ENCODE data around the gene RHOT2.

The RHOT2 gene

GRCh38 chr16:669666-670065 lies 1.7 kb downstream of the RHOT2 start:
- no peak for DNase-seq (ENCODE audit: low read depth in 2 of 2, low spot score in 1 of 2)

DNA sequence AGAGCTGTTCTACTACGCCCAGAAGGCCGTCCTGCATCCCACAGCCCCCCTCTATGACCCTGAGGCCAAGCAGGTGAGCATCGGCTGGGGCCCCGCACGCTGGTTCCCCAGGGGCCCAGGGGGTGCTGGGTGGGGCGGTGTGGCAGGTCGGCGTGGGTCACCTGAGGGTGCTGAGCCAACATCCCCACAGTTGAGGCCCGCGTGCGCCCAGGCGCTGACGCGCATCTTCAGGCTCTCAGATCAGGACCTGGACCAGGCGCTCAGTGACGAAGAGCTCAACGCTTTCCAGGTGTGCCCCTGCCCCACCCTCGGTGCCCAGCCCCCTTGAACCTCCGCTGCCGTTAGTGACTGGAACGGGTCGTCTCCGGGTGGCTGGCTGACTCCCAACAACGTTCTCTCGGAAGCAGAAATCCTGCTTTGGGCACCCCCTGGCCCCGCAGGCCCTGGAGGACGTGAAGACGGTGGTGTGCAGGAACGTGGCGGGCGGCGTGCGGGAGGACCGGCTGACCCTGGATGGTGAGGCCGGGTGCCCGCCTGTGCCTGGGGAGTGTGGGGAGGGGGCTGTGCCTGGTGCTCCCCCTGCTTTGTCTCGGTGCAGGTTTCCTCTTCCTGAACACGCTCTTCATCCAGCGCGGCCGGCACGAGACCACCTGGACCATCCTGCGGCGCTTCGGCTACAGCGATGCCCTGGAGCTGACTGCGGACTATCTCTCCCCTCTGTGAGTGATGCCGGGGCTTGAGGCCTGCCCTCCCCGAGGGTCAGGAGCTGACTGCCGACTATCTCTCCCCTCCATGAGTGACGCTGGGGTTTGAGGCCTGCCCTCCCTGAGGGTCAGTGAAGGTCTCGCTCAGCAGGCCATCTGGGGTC lies 2.8 kb downstream of the RHOT2 start:
- DNase-seq (ENCODE audit: low read depth in 2 of 2, low spot score in 1 of 2): no peak

- no peak for DNase-seq (ENCODE audit: low read depth in 2 of 2, low spot score in 1 of 2)
These were observed 3.6 kb downstream of the RHOT2 start for GRCh38 chr16:671353-672131.

- no peak for DNase-seq (ENCODE audit: low read depth in 2 of 2, low spot score in 1 of 2)
These were observed 4.4 kb downstream of the RHOT2 start for GRCh38 chr16:672371-672770.

DNA sequence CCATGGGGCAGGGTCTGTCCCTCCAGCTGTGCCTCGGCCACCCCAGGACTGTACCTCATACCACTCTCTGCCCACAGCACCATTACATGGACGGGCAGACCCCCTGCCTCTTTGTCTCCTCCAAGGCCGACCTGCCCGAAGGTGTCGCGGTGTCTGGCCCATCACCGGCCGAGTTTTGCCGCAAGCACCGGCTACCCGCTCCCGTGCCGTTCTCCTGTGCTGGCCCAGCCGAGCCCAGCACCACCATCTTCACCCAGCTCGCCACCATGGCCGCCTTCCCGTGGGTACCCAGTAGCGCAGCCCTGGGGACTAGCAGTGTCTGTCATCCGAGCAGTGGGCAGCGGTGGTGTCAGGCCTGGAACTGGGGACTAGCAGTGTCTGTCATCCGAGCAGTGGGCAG lies 4.9 kb downstream of the RHOT2 start:
- DNase-seq (ENCODE audit: low read depth in 2 of 2, low spot score in 1 of 2): no peak

DNA sequence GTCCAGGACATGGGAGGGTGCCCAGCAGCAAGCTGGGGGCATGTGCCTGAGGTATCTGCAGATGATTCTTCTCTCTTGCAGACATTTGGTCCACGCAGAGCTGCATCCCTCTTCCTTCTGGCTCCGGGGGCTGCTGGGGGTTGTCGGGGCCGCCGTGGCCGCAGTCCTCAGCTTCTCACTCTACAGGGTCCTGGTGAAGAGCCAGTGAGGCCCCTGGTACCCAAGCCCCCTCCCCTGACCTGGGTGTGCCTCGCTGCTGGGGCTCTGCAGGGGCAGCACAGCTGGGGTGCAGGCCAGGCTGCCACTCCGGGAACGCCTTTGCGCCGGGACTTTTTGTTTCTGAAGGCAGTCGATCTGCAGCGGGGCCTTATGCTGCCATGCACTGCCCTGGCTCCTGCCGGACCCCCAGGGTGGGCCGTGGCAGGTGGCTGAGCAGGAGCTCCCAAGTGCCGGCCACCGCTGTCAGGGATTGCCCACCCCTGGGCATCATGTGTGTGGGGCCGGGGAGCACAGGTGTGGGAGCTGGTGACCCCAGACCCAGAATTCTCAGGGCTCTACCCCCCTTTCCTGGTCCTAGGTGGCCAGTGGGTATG lies 5.6 kb downstream of the RHOT2 start:
- no peak for DNase-seq (ENCODE audit: low read depth in 2 of 2, low spot score in 1 of 2)

DNA sequence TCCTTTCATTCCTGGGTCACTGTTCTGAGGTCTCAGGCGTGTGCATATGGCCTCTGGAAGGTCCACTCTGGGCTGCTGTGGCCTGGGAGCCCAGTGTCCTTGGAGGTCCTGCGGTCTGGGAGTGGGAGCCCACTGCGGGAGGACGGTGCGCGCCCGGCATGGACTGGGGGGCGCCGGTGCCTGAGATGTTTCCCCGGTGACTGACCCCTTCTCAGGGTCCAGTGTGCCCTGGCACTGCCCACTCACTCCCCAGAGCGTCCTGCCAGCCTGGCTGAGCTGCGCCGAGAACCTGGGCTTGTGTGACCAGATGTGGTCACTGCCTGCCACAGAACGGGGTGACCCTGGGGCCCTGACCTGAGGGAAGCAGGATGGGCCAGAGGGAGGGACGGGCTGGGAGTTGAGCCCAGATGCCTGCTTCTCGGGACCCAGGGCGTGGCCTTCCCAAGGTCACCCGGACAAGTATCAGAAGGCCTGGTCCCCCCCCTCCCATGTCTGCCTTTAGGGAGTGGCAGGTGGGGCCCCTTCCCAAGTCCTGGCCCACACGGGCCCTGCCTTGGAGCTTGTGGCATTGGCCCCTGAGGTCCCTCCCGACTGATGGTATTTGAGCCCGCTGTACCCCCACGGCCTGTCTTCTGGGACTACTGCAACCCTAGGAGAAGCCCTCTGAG lies 6.4 kb downstream of the RHOT2 start:
- DNase-seq (ENCODE audit: low read depth in 2 of 2, low spot score in 1 of 2): no peak

- no peak for DNase-seq (ENCODE audit: low read depth in 2 of 2, low spot score in 1 of 2)
These were observed 7.3 kb downstream of the RHOT2 start, which contains the start of gene RHBDL1 for GRCh38 chr16:674968-675883. Gene RHBDL1 (plus strand): TSS chr16:675671. CDS start chr16:675791, 120 bp downstream.

DNA sequence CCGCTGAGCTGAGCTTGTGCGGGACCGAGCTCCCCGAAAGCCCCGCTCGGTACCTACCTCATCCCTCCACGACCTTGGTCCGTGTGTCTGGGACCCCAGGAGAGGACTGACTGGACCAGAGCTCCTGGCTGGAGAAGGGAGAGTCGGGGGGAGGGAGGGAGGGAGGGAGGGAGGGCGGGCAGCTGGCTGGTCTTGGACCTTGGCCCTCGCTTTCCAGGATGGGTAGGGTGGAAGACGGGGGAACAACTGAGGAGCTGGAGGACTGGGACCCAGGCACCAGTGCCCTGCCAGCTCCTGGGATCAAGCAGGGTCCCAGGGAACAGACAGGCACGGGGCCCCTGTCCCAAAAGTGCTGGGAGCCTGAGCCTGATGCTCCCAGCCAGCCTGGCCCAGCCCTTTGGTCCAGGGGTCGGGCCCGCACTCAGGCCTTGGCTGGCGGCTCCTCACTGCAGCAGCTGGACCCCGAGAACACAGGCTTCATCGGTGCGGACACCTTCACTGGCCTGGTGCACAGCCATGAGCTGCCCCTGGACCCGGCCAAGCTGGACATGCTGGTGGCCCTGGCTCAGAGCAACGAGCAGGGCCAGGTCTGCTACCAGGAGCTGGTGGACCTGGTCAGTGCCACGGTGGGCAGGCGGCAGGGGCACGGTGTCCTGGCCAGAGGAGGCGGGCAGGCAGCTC lies 8.1 kb downstream of the RHOT2 start:
- no peak for DNase-seq (ENCODE audit: low read depth in 2 of 2, low spot score in 1 of 2)

- DNase-seq (ENCODE audit: low read depth in 2 of 2, low spot score in 1 of 2): no peak
These were observed 8.6 kb downstream of the RHOT2 start for GRCh38 chr16:676565-676902.

GRCh38 chr16:676913-677312 lies 9.0 kb downstream of the RHOT2 start:
- no peak for DNase-seq (ENCODE audit: low read depth in 2 of 2, low spot score in 1 of 2)

DNA sequence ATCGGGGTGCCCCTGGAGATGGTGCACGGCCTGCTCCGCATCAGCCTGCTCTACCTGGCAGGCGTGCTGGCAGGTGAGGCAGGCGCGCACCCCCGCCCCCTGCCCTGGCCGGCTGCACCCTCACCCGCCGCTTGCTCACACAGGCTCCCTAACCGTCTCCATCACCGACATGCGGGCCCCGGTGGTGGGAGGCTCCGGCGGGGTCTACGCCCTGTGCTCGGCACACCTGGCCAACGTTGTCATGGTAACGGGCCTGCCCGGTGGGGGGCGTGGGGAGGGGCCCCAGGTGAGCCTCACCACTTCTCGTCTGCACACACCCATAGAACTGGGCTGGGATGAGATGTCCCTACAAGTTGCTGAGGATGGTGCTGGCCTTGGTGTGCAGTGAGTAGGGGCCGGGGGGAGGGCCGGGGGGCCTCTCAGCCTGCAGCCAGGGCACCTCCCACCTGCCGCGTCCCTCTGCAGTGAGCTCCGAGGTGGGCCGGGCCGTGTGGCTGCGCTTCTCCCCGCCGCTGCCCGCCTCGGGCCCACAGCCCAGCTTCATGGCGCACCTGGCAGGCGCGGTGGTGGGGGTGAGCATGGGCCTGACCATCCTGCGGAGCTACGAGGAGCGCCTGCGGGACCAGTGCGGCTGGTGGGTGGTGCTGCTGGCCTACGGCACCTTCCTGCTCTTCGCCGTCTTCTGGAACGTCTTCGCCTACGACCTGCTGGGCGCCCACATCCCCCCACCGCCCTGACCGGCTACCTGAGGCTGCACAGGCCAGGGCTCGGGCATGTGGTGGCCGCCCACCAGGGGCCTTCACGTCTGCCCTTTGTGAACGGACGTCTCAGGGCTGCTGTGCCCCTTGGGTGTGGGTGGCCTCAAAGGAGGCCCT lies 9.6 kb downstream of the RHOT2 start:
- no peak for DNase-seq (ENCODE audit: low read depth in 2 of 2, low spot score in 1 of 2)

- DNase-seq (ENCODE audit: low read depth in 2 of 2, low spot score in 1 of 2): no peak
These were observed 10.4 kb downstream of the RHOT2 start for GRCh38 chr16:678209-678857.

DNA sequence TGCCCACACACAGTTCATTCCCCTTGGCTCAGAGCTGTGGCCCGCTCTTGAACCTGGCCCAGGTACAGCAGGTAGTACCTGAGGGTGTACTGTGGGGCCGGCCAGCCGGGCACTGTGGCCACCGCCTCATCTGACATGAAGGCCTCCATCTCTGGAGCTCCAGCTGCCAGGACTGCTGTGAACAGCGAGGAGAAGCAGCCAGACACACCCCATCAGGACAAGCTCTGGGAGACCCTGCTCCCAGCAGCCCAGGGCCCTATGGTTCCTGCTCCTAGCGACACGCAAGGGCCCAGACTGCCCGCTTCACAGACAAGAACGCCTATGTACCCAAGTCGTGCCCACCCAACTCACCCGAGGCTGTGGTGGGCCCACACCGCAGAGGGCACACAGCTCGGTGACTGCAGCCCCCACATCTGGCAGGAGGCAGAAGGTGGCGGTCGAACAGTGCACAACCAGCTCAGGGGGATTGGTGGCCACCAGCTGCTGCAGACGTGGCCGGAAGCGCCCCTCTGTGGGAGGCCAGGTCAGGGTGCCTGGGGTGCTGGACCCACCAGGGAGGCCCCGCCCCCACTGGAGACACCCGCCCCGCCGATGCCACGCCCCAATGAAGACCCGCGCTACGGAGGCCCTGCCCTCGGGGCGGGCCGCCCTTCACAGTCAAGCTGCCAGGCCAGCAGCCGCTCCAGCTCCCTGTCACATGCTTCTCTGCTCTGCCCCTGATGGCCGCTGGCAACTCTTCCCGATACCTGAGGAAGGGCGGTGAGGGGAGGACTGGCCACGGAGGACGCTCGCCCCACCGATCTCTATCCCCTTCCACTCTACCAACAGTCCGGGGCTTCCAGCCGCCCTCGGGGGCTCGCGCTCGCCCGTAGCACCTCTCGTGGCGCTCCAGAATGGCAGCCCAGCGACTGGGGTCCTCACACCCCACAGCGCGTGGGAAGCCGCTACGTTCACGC lies 11.2 kb downstream of the RHOT2 start:
- no peak for DNase-seq (ENCODE audit: low read depth in 2 of 2, low spot score in 1 of 2)

DNA sequence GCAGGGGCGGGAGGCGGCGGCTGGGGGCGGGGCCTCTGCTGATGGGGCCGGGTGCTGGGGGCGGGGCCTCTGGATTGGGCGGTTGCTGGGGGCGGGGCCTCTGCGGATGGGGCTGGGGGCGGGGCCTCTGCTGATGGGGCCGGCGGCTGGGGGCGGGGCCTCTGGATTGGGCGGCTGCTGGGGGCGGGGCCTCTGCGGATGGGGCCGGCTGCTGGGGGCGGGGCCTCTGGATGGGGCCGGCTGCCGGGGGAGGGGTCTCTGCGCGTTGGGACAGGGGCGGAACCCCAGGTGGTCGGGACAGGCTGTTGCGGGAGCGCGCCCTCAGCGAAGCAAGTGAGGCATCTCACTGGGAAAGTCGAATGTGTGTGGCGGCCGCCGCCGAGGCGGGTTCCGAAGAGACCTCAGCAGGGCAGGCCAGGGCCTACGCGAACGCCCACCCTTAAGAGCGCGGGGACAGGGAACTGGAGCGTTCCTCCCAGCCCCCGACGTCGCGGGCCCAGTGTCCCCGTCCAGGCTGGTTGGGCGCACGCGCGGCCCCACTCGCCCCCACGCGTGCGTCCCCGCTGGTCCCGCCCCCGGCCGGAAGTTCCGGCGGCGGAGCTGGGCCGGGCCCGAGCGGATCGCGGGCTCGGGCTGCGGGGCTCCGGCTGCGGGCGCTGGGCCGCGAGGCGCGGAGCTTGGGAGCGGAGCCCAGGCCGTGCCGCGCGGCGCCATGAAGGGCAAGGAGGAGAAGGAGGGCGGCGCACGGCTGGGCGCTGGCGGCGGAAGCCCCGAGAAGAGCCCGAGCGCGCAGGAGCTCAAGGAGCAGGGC lies 12.1 kb downstream of the RHOT2 start, which contains the start of gene STUB1:
STUB1 (plus strand) TSS at position 597 of the 811 bp plus-strand sequence; CDS start at position 713, 116 bp downstream.
- DNase-seq (ENCODE audit: low read depth in 2 of 2, low spot score in 1 of 2): peak; percentile 65 to 80

GRCh38 chr16:680625-680945 lies 12.7 kb downstream of the RHOT2 start:
- DNase-seq (ENCODE audit: low read depth in 2 of 2, low spot score in 1 of 2): no peak

All from stimulated activated CD8-positive, alpha-beta memory T cell treated with anti-CD3 and anti-CD28 coated beads, Interleukin-4, amount 100 ng/mL, for 1 hour (primary cell).